ENCODE measurements around the gene MIA. TPM values are rescaled to one million over a fixed set of nuclear protein-coding genes. Genes with fewer than 3 reads are reported as not detected.
A peak's percentile ranks its signal among the peaks of the same experiment; 100 is the strongest.

MIA gene
- total and polyA plus RNA-seq, 9 of the 15 experiments (the other 6 are each of a cell fraction or from before 2014, with no cell fraction given), result 0.21 TPM; not detected in 8

DNA sequence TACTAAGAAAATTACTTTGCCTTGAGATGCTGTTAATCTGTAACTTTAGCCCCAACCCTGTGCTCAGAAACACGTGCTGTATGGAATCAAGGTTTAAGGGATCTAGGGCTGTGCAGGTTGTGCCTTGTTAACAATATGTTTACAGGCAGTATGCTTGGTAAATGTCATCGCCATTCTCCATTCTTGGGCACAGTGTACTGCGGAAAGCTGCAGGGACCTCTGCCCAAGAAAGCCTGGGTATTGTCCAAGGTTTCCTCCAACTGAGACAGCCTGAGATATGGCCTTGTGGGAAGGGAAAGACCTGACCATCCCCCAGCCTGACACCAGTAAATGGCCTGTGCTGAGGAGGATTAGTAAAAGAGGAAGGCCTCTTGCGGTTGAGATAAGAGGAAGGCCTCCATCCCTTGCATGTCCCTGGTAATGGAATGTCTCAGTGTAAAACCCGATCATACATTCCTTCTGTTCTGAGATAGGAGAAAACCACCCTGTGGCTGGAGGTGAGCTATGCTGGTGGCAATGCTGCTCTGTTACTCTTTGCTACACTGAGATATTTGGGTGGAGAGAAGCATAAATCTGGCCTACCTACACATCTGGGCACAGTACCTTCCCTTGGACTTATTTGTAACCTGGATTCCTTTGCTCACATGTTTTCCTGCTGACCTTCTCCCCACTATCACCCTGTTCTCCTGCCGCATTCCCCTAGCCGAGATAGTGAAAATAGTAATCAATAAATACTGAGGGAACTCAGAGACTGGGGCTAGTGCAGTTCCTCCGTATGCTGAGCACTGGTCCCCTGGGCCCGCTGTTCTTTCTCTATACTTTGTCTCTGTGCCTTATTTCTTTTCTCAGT is 47.6 kb downstream of the MIA start (continued):
- TF ChIP-seq, protein P1, sequence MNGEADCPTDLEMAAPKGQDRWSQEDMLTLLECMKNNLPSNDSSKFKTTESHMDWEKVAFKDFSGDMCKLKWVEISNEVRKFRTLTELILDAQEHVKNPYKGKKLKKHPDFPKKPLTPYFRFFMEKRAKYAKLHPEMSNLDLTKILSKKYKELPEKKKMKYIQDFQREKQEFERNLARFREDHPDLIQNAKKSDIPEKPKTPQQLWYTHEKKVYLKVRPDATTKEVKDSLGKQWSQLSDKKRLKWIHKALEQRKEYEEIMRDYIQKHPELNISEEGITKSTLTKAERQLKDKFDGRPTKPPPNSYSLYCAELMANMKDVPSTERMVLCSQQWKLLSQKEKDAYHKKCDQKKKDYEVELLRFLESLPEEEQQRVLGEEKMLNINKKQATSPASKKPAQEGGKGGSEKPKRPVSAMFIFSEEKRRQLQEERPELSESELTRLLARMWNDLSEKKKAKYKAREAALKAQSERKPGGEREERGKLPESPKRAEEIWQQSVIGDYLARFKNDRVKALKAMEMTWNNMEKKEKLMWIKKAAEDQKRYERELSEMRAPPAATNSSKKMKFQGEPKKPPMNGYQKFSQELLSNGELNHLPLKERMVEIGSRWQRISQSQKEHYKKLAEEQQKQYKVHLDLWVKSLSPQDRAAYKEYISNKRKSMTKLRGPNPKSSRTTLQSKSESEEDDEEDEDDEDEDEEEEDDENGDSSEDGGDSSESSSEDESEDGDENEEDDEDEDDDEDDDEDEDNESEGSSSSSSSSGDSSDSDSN (IDR thresholded peaks at IDR 0.05; ENCODE audit: borderline replicate concordance in 1 of 2, low read depth in 2 of 2, low read length in 2 of 2), result 0 out of 4 replicates have a peak, but pooled peaks of 1 of the 2 experiments have one; percentile 41
- TF ChIP-seq EHMT2 (IDR thresholded peaks at IDR 0.05) (peak; percentile 69; the same call in 1 of the 2 replicates), FOXA3 (CRISPR knock-in tag; conservative IDR thresholded peaks at IDR 0.05 in 1 of 2, IDR thresholded peaks at IDR 0.05 in 1 of 2) (peak; percentile 26 to 75; a peak in 2 of 4 replicates), DMBX1 (CRISPR knock-in tag; IDR thresholded peaks at IDR 0.05; ENCODE audit: borderline replicate concordance) (peak; percentile 96)
- TF ChIP-seq, protein P2, sequence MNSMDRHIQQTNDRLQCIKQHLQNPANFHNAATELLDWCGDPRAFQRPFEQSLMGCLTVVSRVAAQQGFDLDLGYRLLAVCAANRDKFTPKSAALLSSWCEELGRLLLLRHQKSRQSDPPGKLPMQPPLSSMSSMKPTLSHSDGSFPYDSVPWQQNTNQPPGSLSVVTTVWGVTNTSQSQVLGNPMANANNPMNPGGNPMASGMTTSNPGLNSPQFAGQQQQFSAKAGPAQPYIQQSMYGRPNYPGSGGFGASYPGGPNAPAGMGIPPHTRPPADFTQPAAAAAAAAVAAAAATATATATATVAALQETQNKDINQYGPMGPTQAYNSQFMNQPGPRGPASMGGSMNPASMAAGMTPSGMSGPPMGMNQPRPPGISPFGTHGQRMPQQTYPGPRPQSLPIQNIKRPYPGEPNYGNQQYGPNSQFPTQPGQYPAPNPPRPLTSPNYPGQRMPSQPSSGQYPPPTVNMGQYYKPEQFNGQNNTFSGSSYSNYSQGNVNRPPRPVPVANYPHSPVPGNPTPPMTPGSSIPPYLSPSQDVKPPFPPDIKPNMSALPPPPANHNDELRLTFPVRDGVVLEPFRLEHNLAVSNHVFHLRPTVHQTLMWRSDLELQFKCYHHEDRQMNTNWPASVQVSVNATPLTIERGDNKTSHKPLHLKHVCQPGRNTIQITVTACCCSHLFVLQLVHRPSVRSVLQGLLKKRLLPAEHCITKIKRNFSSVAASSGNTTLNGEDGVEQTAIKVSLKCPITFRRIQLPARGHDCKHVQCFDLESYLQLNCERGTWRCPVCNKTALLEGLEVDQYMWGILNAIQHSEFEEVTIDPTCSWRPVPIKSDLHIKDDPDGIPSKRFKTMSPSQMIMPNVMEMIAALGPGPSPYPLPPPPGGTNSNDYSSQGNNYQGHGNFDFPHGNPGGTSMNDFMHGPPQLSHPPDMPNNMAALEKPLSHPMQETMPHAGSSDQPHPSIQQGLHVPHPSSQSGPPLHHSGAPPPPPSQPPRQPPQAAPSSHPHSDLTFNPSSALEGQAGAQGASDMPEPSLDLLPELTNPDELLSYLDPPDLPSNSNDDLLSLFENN (IDR thresholded peaks at IDR 0.05; ENCODE audit: low read depth in 2 of 2, low read length in 2 of 2), result peak in 1 of 2 experiments; percentile 85; a peak in 2 of 4 replicates
- TF ChIP-seq, protein P3, sequence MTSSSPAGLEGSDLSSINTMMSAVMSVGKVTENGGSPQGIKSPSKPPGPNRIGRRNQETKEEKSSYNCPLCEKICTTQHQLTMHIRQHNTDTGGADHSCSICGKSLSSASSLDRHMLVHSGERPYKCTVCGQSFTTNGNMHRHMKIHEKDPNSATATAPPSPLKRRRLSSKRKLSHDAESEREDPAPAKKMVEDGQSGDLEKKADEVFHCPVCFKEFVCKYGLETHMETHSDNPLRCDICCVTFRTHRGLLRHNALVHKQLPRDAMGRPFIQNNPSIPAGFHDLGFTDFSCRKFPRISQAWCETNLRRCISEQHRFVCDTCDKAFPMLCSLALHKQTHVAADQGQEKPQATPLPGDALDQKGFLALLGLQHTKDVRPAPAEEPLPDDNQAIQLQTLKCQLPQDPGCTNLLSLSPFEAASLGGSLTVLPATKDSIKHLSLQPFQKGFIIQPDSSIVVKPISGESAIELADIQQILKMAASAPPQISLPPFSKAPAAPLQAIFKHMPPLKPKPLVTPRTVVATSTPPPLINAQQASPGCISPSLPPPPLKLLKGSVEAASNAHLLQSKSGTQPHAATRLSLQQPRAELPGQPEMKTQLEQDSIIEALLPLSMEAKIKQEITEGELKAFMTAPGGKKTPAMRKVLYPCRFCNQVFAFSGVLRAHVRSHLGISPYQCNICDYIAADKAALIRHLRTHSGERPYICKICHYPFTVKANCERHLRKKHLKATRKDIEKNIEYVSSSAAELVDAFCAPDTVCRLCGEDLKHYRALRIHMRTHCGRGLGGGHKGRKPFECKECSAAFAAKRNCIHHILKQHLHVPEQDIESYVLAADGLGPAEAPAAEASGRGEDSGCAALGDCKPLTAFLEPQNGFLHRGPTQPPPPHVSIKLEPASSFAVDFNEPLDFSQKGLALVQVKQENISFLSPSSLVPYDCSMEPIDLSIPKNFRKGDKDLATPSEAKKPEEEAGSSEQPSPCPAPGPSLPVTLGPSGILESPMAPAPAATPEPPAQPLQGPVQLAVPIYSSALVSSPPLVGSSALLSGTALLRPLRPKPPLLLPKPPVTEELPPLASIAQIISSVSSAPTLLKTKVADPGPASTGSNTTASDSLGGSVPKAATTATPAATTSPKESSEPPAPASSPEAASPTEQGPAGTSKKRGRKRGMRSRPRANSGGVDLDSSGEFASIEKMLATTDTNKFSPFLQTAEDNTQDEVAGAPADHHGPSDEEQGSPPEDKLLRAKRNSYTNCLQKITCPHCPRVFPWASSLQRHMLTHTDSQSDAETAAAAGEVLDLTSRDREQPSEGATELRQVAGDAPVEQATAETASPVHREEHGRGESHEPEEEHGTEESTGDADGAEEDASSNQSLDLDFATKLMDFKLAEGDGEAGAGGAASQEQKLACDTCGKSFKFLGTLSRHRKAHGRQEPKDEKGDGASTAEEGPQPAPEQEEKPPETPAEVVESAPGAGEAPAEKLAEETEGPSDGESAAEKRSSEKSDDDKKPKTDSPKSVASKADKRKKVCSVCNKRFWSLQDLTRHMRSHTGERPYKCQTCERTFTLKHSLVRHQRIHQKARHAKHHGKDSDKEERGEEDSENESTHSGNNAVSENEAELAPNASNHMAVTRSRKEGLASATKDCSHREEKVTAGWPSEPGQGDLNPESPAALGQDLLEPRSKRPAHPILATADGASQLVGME (CRISPR knock-in tag; IDR thresholded peaks at IDR 0.05), result peak; percentile 85; the same call in 1 of the 2 replicates
- TF ChIP-seq, protein P4, sequence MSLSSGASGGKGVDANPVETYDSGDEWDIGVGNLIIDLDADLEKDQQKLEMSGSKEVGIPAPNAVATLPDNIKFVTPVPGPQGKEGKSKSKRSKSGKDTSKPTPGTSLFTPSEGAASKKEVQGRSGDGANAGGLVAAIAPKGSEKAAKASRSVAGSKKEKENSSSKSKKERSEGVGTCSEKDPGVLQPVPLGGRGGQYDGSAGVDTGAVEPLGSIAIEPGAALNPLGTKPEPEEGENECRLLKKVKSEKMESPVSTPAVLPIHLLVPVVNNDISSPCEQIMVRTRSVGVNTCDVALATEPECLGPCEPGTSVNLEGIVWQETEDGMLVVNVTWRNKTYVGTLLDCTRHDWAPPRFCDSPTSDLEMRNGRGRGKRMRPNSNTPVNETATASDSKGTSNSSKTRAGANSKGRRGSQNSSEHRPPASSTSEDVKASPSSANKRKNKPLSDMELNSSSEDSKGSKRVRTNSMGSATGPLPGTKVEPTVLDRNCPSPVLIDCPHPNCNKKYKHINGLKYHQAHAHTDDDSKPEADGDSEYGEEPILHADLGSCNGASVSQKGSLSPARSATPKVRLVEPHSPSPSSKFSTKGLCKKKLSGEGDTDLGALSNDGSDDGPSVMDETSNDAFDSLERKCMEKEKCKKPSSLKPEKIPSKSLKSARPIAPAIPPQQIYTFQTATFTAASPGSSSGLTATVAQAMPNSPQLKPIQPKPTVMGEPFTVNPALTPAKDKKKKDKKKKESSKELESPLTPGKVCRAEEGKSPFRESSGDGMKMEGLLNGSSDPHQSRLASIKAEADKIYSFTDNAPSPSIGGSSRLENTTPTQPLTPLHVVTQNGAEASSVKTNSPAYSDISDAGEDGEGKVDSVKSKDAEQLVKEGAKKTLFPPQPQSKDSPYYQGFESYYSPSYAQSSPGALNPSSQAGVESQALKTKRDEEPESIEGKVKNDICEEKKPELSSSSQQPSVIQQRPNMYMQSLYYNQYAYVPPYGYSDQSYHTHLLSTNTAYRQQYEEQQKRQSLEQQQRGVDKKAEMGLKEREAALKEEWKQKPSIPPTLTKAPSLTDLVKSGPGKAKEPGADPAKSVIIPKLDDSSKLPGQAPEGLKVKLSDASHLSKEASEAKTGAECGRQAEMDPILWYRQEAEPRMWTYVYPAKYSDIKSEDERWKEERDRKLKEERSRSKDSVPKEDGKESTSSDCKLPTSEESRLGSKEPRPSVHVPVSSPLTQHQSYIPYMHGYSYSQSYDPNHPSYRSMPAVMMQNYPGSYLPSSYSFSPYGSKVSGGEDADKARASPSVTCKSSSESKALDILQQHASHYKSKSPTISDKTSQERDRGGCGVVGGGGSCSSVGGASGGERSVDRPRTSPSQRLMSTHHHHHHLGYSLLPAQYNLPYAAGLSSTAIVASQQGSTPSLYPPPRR (CRISPR knock-in tag; IDR thresholded peaks at IDR 0.05; ENCODE audit: borderline replicate concordance), result peak; percentile 95

All from K562 (cell line).